ENCODE measurements around the gene LANCL2. TPM values are rescaled to one million over a fixed set of nuclear protein-coding genes. Genes with fewer than 3 reads are reported as not detected.
A peak's percentile ranks its signal among the peaks of the same experiment; 100 is the strongest.

Gene LANCL2
- total and polyA plus RNA-seq, 9 of the 15 experiments (the other 6 are each of a cell fraction or from before 2014, with no cell fraction given) = 5.3 to 18.5 (median 13.5) TPM

GRCh38 chr7:55365675-55366460, 731 bp downstream of the LANCL2 start (continued):
- TF ChIP-seq DEAF1 (CRISPR knock-in tag; IDR thresholded peaks at IDR 0.05) (no peak), ZBTB34 (CRISPR knock-in tag; IDR thresholded peaks at IDR 0.05) (no peak), GTF2F1 (IDR thresholded peaks at IDR 0.05; ENCODE audit: low read depth, low read length) (no peak), NFE2 (IDR thresholded peaks at IDR 0.05; ENCODE audit: low read depth) (no peak), ZNF197 (CRISPR knock-in tag; IDR thresholded peaks at IDR 0.05; ENCODE audit: low read depth) (peak; percentile 57; the same call in 1 of the 2 replicates), ELF4 (CRISPR knock-in tag; IDR thresholded peaks at IDR 0.05) (no peak), U2AF1 (optimal IDR thresholded peaks at IDR 0.05; ENCODE audit: low read depth, low read length) (peak; percentile 56), ZNF134 (CRISPR knock-in tag; conservative IDR thresholded peaks at IDR 0.05) (no peak), AFF4 (CRISPR knock-in tag; IDR thresholded peaks at IDR 0.05) (peak; percentile 81), ZKSCAN1 (IDR thresholded peaks at IDR 0.05; ENCODE audit: low read depth, low read length) (no peak), E2F3 (CRISPR knock-in tag; IDR thresholded peaks at IDR 0.05) (peak; percentile 50; the same call in 1 of the 2 replicates), ERF (CRISPR knock-in tag; IDR thresholded peaks at IDR 0.05) (peak; percentile 74), RUNX1 (IDR thresholded peaks at IDR 0.05; ENCODE audit: low read depth) (no peak), ZNF277 (CRISPR knock-in tag; IDR thresholded peaks at IDR 0.05; ENCODE audit: borderline replicate concordance) (no peak), ZFP1 (CRISPR knock-in tag; IDR thresholded peaks at IDR 0.05) (no peak), ZKSCAN8 (CRISPR knock-in tag; IDR thresholded peaks at IDR 0.05) (no peak), NELFE (IDR thresholded peaks at IDR 0.05; ENCODE audit: insufficient read depth, insufficient read length) (no peak), ZNF324 (CRISPR knock-in tag; IDR thresholded peaks at IDR 0.05) (no peak), BCL6 (CRISPR knock-in tag; IDR thresholded peaks at IDR 0.05) (no peak), HMGN3 (IDR thresholded peaks at IDR 0.05; ENCODE audit: borderline replicate concordance, extremely low read depth, insufficient read length, low read depth, low read length) (no peak), ZNF778 (CRISPR knock-in tag; IDR thresholded peaks at IDR 0.05) (no peak), YBX1 (IDR thresholded peaks at IDR 0.05) (no peak)
